GDM1 (cell line): Measurements from ENCODE around the gene SRL.
"Not testable (repeated sequence)": the region's sequence is repeated elsewhere in the genome, so short reads cannot be mapped to it uniquely, and the experiment has no call there.

Experiments
- DNase-seq: peaks from one replicate; lab custom pipeline; 2025; lab: John Stamatoyannopoulos, UW

The SRL gene

GRCh38 chr16:4260360-4260759, 18.5 kb upstream of the SRL start:
- DNase-seq, result no peak

GRCh38 chr16:4257646-4258556, 16.0 kb upstream of the SRL start:
- DNase-seq, result no peak

GRCh38 chr16:4253394-4254150, 11.7 kb upstream of the SRL start:
- DNase-seq, result peak; percentile 99

- not testable (repeated sequence) for DNase-seq
Observed at GRCh38 chr16:4253012-4253393, 11.1 kb upstream of the SRL start.

GRCh38 chr16:4249530-4250308, 7.8 kb upstream of the SRL start:
- DNase-seq, result no peak

- no peak for DNase-seq
Observed at GRCh38 chr16:4247460-4247784, 5.5 kb upstream of the SRL start.

GRCh38 chr16:4246777-4247459, 5.0 kb upstream of the SRL start:
- DNase-seq, result no peak

- no peak for DNase-seq
Observed at GRCh38 chr16:4245077-4245791, 3.4 kb upstream of the SRL start.

- no peak for DNase-seq
Observed at GRCh38 chr16:4244254-4245076, 2.6 kb upstream of the SRL start.

GRCh38 chr16:4241258-4241927, 487 bp downstream of the SRL start:
- DNase-seq, result no peak

GRCh38 chr16:4240624-4241023, 1.3 kb downstream of the SRL start:
- no peak for DNase-seq

- no peak for DNase-seq
Observed at GRCh38 chr16:4239682-4240175, 2.2 kb downstream of the SRL start.

GRCh38 chr16:4239020-4239419, 2.9 kb downstream of the SRL start:
- no peak for DNase-seq

GRCh38 chr16:4233431-4233830, 8.4 kb downstream of the SRL start:
- no peak for DNase-seq

GRCh38 chr16:4232541-4233386, 9.1 kb downstream of the SRL start:
- no peak for DNase-seq

- DNase-seq, result no peak
Observed at GRCh38 chr16:4231886-4232285, 10.0 kb downstream of the SRL start.

- no peak for DNase-seq
Observed at GRCh38 chr16:4231367-4231766, 10.5 kb downstream of the SRL start.

GRCh38 chr16:4227040-4227332, 14.9 kb downstream of the SRL start:
- DNase-seq, result no peak
